ENCODE results near the gene SKAP1.

Gene SKAP1

GRCh38 chr17:48101012-48101720, 328.8 kb downstream of the SKAP1 start, which contains the start of gene CBX1:
CBX1 (minus strand) TSS chr17:48101478; CDS start chr17:48077004, 24,474 bp downstream.
- peak; percentile 95 for DNase-seq

- peak; percentile 83 for DNase-seq
Observed at GRCh38 chr17:48100591-48101011, 329.4 kb downstream of the SKAP1 start.

GRCh38 chr17:48100160-48100559, 329.9 kb downstream of the SKAP1 start:
- no peak for DNase-seq

GRCh38 chr17:48095611-48096010, 334.4 kb downstream of the SKAP1 start:
- no peak for DNase-seq

GRCh38 chr17:48093341-48094045, 336.5 kb downstream of the SKAP1 start:
- DNase-seq, result no peak

- no peak for DNase-seq
Observed at GRCh38 chr17:48084932-48085331, 345.1 kb downstream of the SKAP1 start.
